Hepatocyte (in vitro differentiated cells): Measurements from ENCODE around the gene SPSB2.
"Not testable (repeated sequence)": the region's sequence is repeated elsewhere in the genome, so short reads cannot be mapped to it uniquely, and the experiment has no call there.

Experiments used
- EZH2 ChIP-seq: fragments of 200-600 bp; sonication (generic); IDR thresholded peaks from 2 replicates; pipeline ENCODE4 v1.6.1; 2016; ENCODE audit warnings: antibody characterized with exemption, mild to moderate bottlenecking, borderline replicate concordance
- TF ChIP-seq, protein P1 (sequence below): fragments of 200-600 bp; sonication (generic); IDR thresholded peaks from 2 replicates; pipeline ENCODE4 v1.5.1; 2016; ENCODE audit warnings: antibody characterized with exemption, mild to moderate bottlenecking; ENCODE audit not compliant: poor library complexity

DNA sequence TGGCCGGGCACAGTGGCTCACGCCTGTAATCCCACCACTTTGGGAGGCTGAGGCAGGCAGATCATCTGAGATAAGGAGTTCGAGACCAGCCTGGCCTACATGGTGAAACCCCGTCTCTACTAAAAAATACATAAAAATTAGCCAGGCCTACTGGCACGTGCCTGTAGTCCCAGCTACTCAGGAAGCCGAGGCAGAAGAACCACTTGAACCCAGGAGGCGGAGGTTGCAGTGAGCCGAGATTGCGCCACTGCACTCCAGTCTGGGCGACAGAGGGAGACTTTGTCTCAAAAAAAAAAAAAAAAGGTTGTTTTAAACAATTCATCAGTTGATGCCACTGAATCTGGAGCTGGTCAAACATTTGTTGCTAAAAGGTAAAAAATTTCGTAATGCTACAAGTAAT is 6.7 kb upstream of the SPSB2 start:
- TF ChIP-seq, protein P1, sequence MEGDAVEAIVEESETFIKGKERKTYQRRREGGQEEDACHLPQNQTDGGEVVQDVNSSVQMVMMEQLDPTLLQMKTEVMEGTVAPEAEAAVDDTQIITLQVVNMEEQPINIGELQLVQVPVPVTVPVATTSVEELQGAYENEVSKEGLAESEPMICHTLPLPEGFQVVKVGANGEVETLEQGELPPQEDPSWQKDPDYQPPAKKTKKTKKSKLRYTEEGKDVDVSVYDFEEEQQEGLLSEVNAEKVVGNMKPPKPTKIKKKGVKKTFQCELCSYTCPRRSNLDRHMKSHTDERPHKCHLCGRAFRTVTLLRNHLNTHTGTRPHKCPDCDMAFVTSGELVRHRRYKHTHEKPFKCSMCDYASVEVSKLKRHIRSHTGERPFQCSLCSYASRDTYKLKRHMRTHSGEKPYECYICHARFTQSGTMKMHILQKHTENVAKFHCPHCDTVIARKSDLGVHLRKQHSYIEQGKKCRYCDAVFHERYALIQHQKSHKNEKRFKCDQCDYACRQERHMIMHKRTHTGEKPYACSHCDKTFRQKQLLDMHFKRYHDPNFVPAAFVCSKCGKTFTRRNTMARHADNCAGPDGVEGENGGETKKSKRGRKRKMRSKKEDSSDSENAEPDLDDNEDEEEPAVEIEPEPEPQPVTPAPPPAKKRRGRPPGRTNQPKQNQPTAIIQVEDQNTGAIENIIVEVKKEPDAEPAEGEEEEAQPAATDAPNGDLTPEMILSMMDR: not testable (repeated sequence)
- TF ChIP-seq EZH2: not testable (repeated sequence)
